Measurements from ENCODE around the gene CYBA.

- no peak for TF ChIP-seq ZBTB46 (CRISPR knock-in tag; IDR thresholded peaks at IDR 0.05; ENCODE audit: borderline replicate concordance)
- TF ChIP-seq E2F1 (CRISPR knock-in tag; IDR thresholded peaks at IDR 0.05) = no peak
- TF ChIP-seq GMEB1 (CRISPR knock-in tag; IDR thresholded peaks at IDR 0.05; ENCODE audit: borderline replicate concordance) = no peak
- no peak for TF ChIP-seq YEATS4 (CRISPR knock-in tag; IDR thresholded peaks at IDR 0.05; ENCODE audit: borderline replicate concordance)
- TF ChIP-seq YY1 (IDR thresholded peaks at IDR 0.05; ENCODE audit: insufficient read depth, insufficient replicate concordance, low read depth, low read length) = no peak
- TF ChIP-seq ZBTB40 (IDR thresholded peaks at IDR 0.05) = no peak
- TF ChIP-seq ZBTB40 (CRISPR knock-in tag; IDR thresholded peaks at IDR 0.05) = no peak
- TF ChIP-seq POLR2AphosphoS5 (IDR thresholded peaks at IDR 0.05; ENCODE audit: low read depth, low read length) = no peak
- no peak for TF ChIP-seq ZHX2 (IDR thresholded peaks at IDR 0.05; ENCODE audit: low read depth)
- TF ChIP-seq ZHX2 (CRISPR knock-in tag; IDR thresholded peaks at IDR 0.05; ENCODE audit: borderline replicate concordance) = no peak
Observed at GRCh38 chr16:88600539-88600896, 50.3 kb downstream of the CYBA start.
